Measurements from ENCODE around the gene FOXP1.
A peak's percentile ranks its signal among the peaks of the same experiment; 100 is the strongest.

Gene FOXP1

DNA sequence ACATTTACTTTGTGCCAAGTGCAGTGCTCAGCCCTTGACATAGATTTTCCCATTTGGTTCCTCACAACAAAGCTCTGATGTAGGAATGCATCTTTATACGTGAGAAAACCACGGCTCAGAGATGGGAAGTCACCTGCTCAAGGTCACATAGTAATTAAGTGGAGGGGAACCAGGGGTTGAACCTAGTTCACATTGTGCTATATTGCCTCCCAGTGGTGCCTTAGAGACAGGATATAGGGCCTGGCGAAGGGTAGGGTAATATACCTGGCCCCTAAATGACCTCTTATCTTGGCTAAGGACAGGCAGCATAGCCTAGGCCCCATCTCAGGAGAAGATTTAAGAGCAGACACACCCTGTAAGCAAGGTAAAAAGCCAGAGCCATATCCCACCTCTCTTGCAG lies 71.5 kb downstream of the FOXP1 start:
- no peak for FAIRE-seq
- peak; percentile 16 for DNase-seq (ENCODE audit: insufficient read length)
- TF ChIP-seq POLR2A (IDR thresholded peaks at IDR 0.05; ENCODE audit: low read depth, low read length) = no peak
- TF ChIP-seq TAF1 (IDR thresholded peaks at IDR 0.05; ENCODE audit: borderline replicate concordance, low read depth, low read length) = no peak
- TF ChIP-seq POLR2AphosphoS5 (IDR thresholded peaks at IDR 0.05; ENCODE audit: low read depth, low read length) = no peak

DNA sequence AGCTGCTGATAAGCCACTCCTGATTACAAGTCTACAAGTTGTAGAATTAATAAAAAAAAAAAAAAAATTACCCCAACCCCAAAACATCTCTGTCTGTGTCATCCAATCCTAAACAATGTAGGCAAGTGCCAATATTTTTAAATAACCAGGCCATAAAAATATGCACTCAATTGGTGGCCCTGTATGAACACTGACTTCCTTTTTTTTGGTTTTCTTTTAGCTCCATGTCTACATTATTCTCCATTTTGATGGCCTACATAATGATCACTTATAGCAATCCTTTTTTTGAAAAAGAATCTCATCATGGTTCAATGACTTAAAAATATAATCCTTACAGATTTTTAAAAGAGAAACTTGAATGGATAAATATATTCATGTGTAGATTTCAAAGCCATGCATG lies 72.1 kb downstream of the FOXP1 start:
- DNase-seq (ENCODE audit: insufficient read length) (no peak), FAIRE-seq (no peak)
- TF ChIP-seq POLR2A (IDR thresholded peaks at IDR 0.05; ENCODE audit: low read depth, low read length) = no peak
- TF ChIP-seq POLR2AphosphoS5 (IDR thresholded peaks at IDR 0.05; ENCODE audit: low read depth, low read length) = no peak
- TF ChIP-seq TAF1 (IDR thresholded peaks at IDR 0.05; ENCODE audit: borderline replicate concordance, low read depth, low read length) = no peak

DNA sequence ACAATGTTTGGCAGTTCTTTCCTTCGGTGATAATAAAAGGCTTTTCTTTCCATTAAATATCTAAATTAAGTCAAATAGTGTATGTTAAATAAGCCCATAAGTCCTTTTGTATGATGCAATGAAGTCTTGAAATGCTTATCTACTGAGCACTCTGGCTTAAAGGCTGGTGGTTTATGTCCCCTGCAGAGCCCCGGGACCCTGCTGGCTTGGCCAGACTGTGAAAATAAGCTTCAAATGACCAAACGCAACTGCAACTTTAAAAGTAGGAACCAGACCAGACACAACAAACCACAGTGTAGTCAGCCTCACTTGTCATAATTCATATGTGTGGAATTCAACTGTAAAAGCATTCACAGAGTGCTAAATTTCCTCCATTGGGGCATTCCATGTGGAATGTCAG lies 72.5 kb downstream of the FOXP1 start:
- no peak for TF ChIP-seq POLR2A (IDR thresholded peaks at IDR 0.05; ENCODE audit: low read depth, low read length)
- TF ChIP-seq TAF1 (IDR thresholded peaks at IDR 0.05; ENCODE audit: borderline replicate concordance, low read depth, low read length) = no peak
- TF ChIP-seq POLR2AphosphoS5 (IDR thresholded peaks at IDR 0.05; ENCODE audit: low read depth, low read length) = no peak
- FAIRE-seq (no peak), DNase-seq (ENCODE audit: insufficient read length) (no peak)

DNA sequence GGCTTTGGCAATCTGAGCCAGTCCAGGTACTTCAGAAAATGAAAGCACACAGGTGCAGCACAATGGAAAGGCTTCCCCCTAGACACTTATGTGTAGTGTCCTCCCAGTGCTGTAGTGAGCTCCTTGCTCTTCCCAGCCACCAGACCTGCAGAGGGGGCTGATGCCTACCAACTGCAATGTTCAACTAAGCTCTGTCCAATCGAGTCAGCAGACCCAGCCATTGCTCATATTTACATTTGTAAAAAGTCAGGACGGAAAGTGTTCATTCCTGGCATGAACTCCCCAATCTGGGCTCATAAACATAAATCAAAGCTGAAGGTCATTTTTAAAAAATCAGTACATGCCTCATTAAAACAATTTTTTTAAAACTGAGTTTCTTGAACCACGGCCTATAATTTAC lies 73.0 kb downstream of the FOXP1 start:
- DNase-seq (ENCODE audit: insufficient read length) (no peak), FAIRE-seq (no peak)
- TF ChIP-seq POLR2AphosphoS5 (IDR thresholded peaks at IDR 0.05; ENCODE audit: low read depth, low read length) = no peak
- TF ChIP-seq POLR2A (IDR thresholded peaks at IDR 0.05; ENCODE audit: low read depth, low read length) = no peak
- no peak for TF ChIP-seq TAF1 (IDR thresholded peaks at IDR 0.05; ENCODE audit: borderline replicate concordance, low read depth, low read length)

DNA sequence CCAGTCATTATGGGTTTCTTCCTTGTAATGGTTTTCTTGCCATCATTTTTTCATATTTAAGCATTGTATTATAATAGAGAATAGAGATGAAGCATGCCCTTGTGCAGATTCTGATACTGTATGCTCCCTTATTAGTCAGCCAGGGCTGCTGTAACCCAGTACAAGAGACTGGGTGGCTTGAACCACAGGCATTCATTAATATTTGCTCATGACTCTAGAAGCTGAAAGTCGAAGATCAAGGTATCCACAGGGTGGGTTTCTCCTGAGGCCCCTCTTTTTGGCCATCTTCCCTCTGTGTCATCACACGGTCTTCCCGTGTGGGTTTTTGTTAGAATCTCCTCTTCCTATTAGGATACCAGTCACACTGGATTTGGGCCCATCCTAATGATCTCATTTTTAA lies 74.5 kb downstream of the FOXP1 start:
- FAIRE-seq (no peak), DNase-seq (ENCODE audit: insufficient read length) (no peak)
- TF ChIP-seq TAF1 (IDR thresholded peaks at IDR 0.05; ENCODE audit: borderline replicate concordance, low read depth, low read length) = no peak
- no peak for TF ChIP-seq POLR2AphosphoS5 (IDR thresholded peaks at IDR 0.05; ENCODE audit: low read depth, low read length)
- TF ChIP-seq POLR2A (IDR thresholded peaks at IDR 0.05; ENCODE audit: low read depth, low read length) = no peak

DNA sequence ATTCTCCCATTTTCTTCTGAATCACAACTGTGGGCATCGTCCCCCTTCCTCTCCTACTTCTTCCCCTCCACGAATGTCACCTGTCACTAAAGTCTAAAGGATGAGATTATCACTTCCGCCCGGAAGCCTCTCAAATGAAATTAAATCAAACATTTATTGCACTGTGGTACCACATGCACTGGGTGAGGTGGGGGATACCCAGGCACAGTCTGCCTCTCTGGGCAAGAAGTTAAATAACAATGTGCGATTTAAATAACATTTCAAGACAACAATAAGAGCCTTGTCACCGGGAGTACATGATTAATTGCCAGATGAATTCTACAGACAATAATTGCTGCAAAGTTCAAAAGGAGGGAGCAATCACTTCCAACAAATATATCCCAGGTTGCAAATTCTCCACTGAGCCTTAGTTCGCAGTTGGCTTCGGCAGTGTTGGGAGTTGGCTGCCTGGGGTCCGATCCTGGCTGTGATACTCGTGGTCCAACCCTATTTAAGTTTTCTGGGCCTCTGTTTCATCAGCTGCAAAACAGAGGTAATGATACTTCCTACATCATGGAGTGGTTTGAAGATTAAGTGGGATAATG lies 77.7 kb downstream of the FOXP1 start:
- DNase-seq (ENCODE audit: insufficient read length) (no peak), FAIRE-seq (no peak)
- TF ChIP-seq POLR2AphosphoS5 (IDR thresholded peaks at IDR 0.05; ENCODE audit: low read depth, low read length) = no peak
- TF ChIP-seq TAF1 (IDR thresholded peaks at IDR 0.05; ENCODE audit: borderline replicate concordance, low read depth, low read length) = no peak
- TF ChIP-seq POLR2A (IDR thresholded peaks at IDR 0.05; ENCODE audit: low read depth, low read length) = no peak

DNA sequence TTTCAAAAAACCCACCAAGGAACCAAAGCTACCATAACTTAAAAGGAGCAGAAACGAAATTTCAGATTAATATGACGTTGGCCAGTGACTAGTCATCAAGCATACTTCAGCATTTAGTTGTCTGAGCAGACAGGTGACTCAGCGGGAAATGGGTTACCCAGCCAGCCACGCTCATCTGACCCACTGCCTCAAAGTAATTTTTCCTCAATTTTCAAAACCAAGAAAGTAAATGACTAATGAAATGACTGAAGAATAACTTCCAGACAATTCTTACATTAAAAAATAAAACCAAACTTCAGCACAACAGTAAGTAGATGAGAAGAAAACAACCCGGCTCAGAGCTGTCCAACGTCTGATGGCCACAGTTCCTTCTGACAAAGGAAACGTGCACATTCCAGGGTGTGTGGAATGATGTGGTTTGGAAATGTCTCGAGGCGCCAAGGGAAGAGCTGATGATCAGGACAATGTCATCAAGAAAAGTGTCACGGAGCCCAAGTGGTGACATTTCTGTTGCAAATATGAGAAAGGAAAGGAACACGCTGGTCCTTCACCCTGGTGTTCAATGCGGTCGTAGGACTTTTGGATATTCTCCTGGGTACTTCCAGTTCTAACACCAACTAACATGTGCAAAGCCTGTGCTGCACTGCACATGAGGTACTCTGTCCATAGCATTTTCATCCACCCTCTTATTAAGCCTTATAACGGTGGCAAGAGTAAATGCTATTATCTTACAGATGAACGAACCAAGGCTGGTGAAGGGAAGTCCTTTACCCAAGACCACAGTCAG lies 79.1 kb downstream of the FOXP1 start:
- no peak for DNase-seq (ENCODE audit: insufficient read length)
- no peak for FAIRE-seq
- TF ChIP-seq POLR2AphosphoS5 (IDR thresholded peaks at IDR 0.05; ENCODE audit: low read depth, low read length) = no peak
- no peak for TF ChIP-seq TAF1 (IDR thresholded peaks at IDR 0.05; ENCODE audit: borderline replicate concordance, low read depth, low read length)
- TF ChIP-seq POLR2A (IDR thresholded peaks at IDR 0.05; ENCODE audit: low read depth, low read length) = no peak

DNA sequence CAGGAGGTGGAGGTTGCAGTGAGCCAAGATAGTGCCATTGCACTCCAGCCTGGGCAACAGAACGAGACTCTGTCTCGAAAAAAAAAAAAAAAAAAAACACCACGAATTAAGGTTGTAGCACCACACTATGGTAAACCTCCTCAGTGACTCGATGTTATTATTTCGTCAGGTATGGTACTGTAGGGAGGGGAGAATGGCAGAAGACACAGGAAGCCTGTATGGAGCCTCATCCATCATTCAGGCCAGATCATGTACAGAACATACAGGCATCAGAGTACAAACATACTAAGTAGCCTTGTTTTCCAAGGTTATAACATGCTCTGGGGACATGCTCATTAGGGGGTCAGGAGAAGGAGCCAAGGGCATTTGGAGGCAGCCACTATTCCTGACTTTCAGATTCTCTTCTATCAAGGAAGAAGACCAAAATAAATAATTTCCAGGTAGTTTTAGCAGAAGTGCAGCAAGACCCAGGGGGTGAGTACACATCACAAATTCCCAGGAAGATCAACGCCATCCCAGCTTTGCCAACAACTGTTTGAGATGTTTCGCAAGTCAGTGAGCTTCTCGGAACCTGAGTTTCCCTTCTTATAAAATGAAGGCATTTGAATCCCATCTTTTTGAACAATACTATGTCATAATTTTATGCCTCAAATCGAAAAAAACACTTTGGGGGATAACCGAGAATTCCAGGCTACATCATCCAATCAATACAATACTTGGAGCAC lies 79.8 kb downstream of the FOXP1 start:
- DNase-seq (ENCODE audit: insufficient read length) = no peak
- no peak for TF ChIP-seq POLR2AphosphoS5 (IDR thresholded peaks at IDR 0.05; ENCODE audit: low read depth, low read length)
- no peak for TF ChIP-seq POLR2A (IDR thresholded peaks at IDR 0.05; ENCODE audit: low read depth, low read length)
- TF ChIP-seq TAF1 (IDR thresholded peaks at IDR 0.05; ENCODE audit: borderline replicate concordance, low read depth, low read length) = no peak
- no peak for FAIRE-seq

DNA sequence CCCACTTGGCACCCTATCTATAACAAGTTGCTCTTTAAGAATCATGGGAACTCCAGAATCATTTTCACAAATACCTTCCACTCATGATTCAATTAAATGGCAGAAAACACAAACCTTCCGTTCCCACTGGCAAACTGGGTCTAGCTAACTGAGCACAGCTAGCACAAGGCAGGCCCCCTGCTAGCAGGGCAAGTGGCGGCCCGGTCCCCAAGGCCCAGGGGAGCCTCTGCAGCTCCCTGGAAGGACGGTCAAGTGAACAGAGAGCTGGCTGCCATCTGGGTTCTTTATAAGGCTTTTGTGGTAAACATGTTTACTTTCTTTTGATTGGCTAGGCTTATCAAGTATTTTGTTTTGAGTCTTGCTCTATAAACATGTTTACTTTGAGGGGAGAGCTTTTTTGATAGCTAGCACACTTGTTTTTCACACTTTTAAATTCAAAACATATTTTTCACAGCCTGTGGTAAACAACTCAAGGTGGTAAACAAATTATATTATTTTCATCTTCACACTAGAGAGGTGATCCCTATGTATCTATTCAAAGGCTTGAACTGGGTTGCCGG lies 81.4 kb downstream of the FOXP1 start:
- TF ChIP-seq POLR2A (IDR thresholded peaks at IDR 0.05; ENCODE audit: low read depth, low read length) (no peak), POLR2AphosphoS5 (IDR thresholded peaks at IDR 0.05; ENCODE audit: low read depth, low read length) (no peak), TAF1 (IDR thresholded peaks at IDR 0.05; ENCODE audit: borderline replicate concordance, low read depth, low read length) (no peak)
- DNase-seq (ENCODE audit: insufficient read length) = no peak
- no peak for FAIRE-seq

DNA sequence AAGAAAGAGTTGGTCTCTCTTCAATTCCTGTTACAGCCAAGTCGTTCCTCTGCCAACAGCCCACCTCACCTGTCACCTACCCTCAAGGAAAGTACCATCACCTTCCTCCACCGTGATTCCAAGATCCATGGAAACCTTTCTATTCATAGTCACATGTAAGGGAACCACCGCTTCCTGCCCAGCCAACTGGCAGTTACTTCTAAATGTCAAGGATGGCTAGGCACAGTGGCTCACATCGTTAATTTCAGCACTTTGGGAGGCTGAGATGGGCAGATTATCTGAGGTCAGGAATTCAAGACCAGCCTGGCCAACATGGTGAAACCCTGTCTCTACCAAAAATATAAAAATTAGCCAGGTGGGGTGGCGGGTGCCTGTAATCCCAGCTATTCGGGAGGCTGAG lies 82.8 kb downstream of the FOXP1 start:
- TF ChIP-seq TAF1 (IDR thresholded peaks at IDR 0.05; ENCODE audit: borderline replicate concordance, low read depth, low read length) (no peak), POLR2AphosphoS5 (IDR thresholded peaks at IDR 0.05; ENCODE audit: low read depth, low read length) (no peak), POLR2A (IDR thresholded peaks at IDR 0.05; ENCODE audit: low read depth, low read length) (no peak)
- no peak for FAIRE-seq

DNA sequence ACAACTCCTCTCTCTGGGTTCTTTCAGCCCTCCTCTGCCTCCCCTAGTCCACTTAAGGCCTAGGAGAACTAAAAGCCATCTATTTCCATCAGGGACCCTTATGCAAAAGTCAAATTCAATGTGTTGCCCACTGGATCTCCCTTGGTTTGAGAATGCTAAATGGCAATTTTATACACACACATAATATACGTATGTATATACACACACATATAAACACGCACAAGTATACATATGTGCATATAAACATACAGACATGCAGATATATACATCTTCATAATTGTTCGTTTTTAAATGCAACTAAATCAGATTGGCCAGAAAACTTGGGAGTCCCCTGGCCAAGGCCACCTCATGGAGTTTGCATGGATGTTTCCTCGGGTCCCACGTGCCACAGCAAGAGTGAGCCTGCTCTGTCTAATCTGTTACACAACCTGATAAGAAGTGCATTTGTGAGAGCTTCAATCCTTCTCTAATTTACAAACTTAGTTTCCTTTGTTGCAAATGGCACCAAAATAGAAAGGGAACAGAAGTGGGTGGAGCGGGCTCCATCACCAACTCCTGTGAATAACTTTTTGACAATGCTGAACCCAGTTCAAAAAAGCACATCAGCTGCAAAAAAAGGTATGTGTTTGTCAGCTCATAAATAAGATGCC lies 84.2 kb downstream of the FOXP1 start:
- DNase-seq (ENCODE audit: insufficient read length) = no peak
- no peak for FAIRE-seq
- TF ChIP-seq POLR2A (IDR thresholded peaks at IDR 0.05; ENCODE audit: low read depth, low read length) (no peak), POLR2AphosphoS5 (IDR thresholded peaks at IDR 0.05; ENCODE audit: low read depth, low read length) (no peak), TAF1 (IDR thresholded peaks at IDR 0.05; ENCODE audit: borderline replicate concordance, low read depth, low read length) (no peak)

More for the DNA sequence above, 82.8 kb downstream of the FOXP1 start:
- DNase-seq (ENCODE audit: insufficient read length) = no peak

Measured in GM12892 (cell line).